CD4-positive, CD25-positive, alpha-beta regulatory T cell (primary cell): ENCODE data around the gene ASTN2. TPM values are rescaled to one million over a fixed set of nuclear protein-coding genes. Genes with fewer than 3 reads are reported as not detected.

Source experiments
- ATAC-seq, 2 donors: fragments of 150-1000 bp; cut with Tn5 transposase; one replicate each; pipeline ENCODE4 v1.10.0; 2021; ENCODE audit warnings: low read depth in 2 of 2, moderate number of reproducible peaks in 2 of 2, moderate library complexity in 1 of 2
- DNase-seq, 3 donors: peaks; one replicate each; pipeline versions ENCODE4 v3.0.0 to v3.0.0-alpha.2; 2012 to 2022; ENCODE audit warnings: mixed read lengths in 1 of 3
- H3K27ac ChIP-seq: one replicate; pipeline ENCODE4 v1.7.0; 2013; ENCODE audit warnings: mild to moderate bottlenecking, low read length; ENCODE audit not compliant: insufficient read depth, poor library complexity, severe bottlenecking
- H3K27me3 ChIP-seq: one replicate; pipeline ENCODE4 v1.7.0; 2013; ENCODE audit warnings: low read length; ENCODE audit not compliant: control insufficient read depth, insufficient read depth
- H3K36me3 ChIP-seq: one replicate; pipeline ENCODE4 v1.7.0; 2013; ENCODE audit warnings: mild to moderate bottlenecking, low read length, moderate library complexity; ENCODE audit not compliant: control insufficient read depth, insufficient read depth
- H3K4me1 ChIP-seq: 2 replicates; pipeline ENCODE4 v1.7.0; 2013; ENCODE audit warnings: mild to moderate bottlenecking, low read length; ENCODE audit not compliant: insufficient read depth, control insufficient read depth, poor library complexity, severe bottlenecking
- H3K4me3 ChIP-seq: one replicate; pipeline ENCODE4 v1.7.0; 2013; ENCODE audit warnings: low read depth, mild to moderate bottlenecking, low read length, moderate library complexity
- H3K9me3 ChIP-seq, 2 experiments: 1 replicate in 1 of 2; 2 replicates in 1 of 2; pipeline ENCODE4 v1.7.0; 2013; ENCODE audit warnings: low read length in 2 of 2, mild to moderate bottlenecking in 1 of 2, moderate library complexity in 1 of 2; ENCODE audit not compliant: control insufficient read depth in 2 of 2
- H3K27ac Mint-ChIP-seq, 3 donors: one replicate each; pipeline ENCODE4 v1.8.0; 2020 to 2022; ENCODE audit warnings: mild to moderate bottlenecking in 3 of 3, mixed read lengths in 3 of 3, moderate library complexity in 2 of 3
- H3K27me3 Mint-ChIP-seq: one replicate; pipeline ENCODE4 v1.8.0; 2022; ENCODE audit warnings: mild to moderate bottlenecking, mixed read lengths
- H3K36me3 Mint-ChIP-seq: one replicate; pipeline ENCODE4 v1.8.0; 2020; ENCODE audit warnings: mixed read lengths
- H3K4me1 Mint-ChIP-seq, 4 donors: one replicate each; pipeline ENCODE4 v1.8.0; 2020 to 2022; ENCODE audit warnings: mixed read lengths in 4 of 4, mild to moderate bottlenecking in 1 of 4
- H3K4me3 Mint-ChIP-seq, 4 donors: one replicate each; pipeline ENCODE4 v1.8.0; 2020 to 2022; ENCODE audit warnings: mild to moderate bottlenecking in 4 of 4, mixed read lengths in 4 of 4, moderate library complexity in 3 of 4
- H3K9me3 Mint-ChIP-seq, 7 donors: one replicate each; pipeline ENCODE4 v1.8.0; 2020 to 2022; ENCODE audit warnings: mixed read lengths in 7 of 7, mild to moderate bottlenecking in 3 of 7, moderate library complexity in 2 of 7
- polyA plus RNA-seq, 4 donors: library from polyadenylated mRNA; unstranded; fragments of 300-500 nt; fragmentation: Illumina TruSeq; gene quantifications; one replicate each; pipeline ENCODE4 v1.2.3, GENCODE V29; 2021
- total RNA-seq: library from RNA; stranded (reverse); gene quantifications from one replicate; pipeline ENCODE4 v1.2.3, GENCODE V29; 2022

ASTN2 gene
- total and polyA plus RNA-seq, 5 donors from 2014 or later = 5.0 to 9.9 (median 7.4) TPM

- Histone ChIP-seq H3K4me1 (no peaks in the 10 kb centered on the region), H3K9me3 (no peaks in the 10 kb centered on the region), H3K36me3 (no peaks in the 10 kb centered on the region), H3K27me3 (no peaks in the 10 kb centered on the region), H3K4me3 (no peak overlapping the region), H3K27ac (no peak overlapping the region)
- Mint-ChIP-seq H3K36me3 (no peaks in the 10 kb centered on the region), H3K9me3 (peaks cover 1 to 8% (median 4%) of the 10 kb centered on the region in 7 donors), H3K27me3 (no peaks in the 10 kb centered on the region), H3K27ac (no peak overlapping the region), H3K4me1 (peaks cover 0 to 2% (median 0%) of the 10 kb centered on the region in 4 donors), H3K4me3 (no peak overlapping the region)
- ATAC-seq = no peak
- DNase-seq = no peak
Observed at GRCh38 chr9:117253261-117253660, 161.6 kb downstream of the ASTN2 start.

GRCh38 chr9:117250610-117251215 is 164.1 kb downstream of the ASTN2 start:
- no peaks in the 10 kb centered on the region for H3K36me3 Mint-ChIP-seq
- H3K4me1 Mint-ChIP-seq = peaks cover 0 to 2% (median 0%) of the 10 kb centered on the region in 4 donors
- H3K27ac Mint-ChIP-seq = no peak overlapping the region
- Histone ChIP-seq H3K27me3 (no peaks in the 10 kb centered on the region), H3K4me3 (no peak overlapping the region), H3K36me3 (no peaks in the 10 kb centered on the region), H3K4me1 (no peaks in the 10 kb centered on the region), H3K9me3 (no peaks in the 10 kb centered on the region), H3K27ac (no peak overlapping the region)
- DNase-seq (no peak), ATAC-seq (no peak)
- no peaks in the 10 kb centered on the region for H3K27me3 Mint-ChIP-seq
- H3K4me3 Mint-ChIP-seq = no peak overlapping the region
- peaks cover 1 to 6% (median 4%) of the 10 kb centered on the region in 7 donors for H3K9me3 Mint-ChIP-seq

- no peak for ATAC-seq
- Histone ChIP-seq H3K4me3 (no peak overlapping the region), H3K27ac (no peak overlapping the region), H3K36me3 (no peaks in the 10 kb centered on the region), H3K27me3 (no peaks in the 10 kb centered on the region), H3K9me3 (no peaks in the 10 kb centered on the region), H3K4me1 (no peaks in the 10 kb centered on the region)
- no peak overlapping the region for H3K27ac Mint-ChIP-seq
- no peaks in the 10 kb centered on the region for H3K36me3 Mint-ChIP-seq
- H3K4me1 Mint-ChIP-seq = peaks cover 0 to 2% (median 0%) of the 10 kb centered on the region in 4 donors
- no peaks in the 10 kb centered on the region for H3K27me3 Mint-ChIP-seq
- peaks cover 0 to 5% (median 3%) of the 10 kb centered on the region in 7 donors for H3K9me3 Mint-ChIP-seq
- DNase-seq = no peak
- H3K4me3 Mint-ChIP-seq = no peak overlapping the region
Observed at GRCh38 chr9:117249799-117250198, 165.1 kb downstream of the ASTN2 start.

GRCh38 chr9:117247266-117247665 is 167.6 kb downstream of the ASTN2 start:
- Mint-ChIP-seq H3K27ac (no peak overlapping the region), H3K27me3 (no peaks in the 10 kb centered on the region), H3K4me1 (peaks cover 0 to 2% (median 0%) of the 10 kb centered on the region in 4 donors), H3K4me3 (no peak overlapping the region), H3K36me3 (no peaks in the 10 kb centered on the region), H3K9me3 (peaks cover 0 to 6% (median 3%) of the 10 kb centered on the region in 7 donors)
- DNase-seq (no peak), ATAC-seq (no peak)
- H3K9me3 ChIP-seq = no peaks in the 10 kb centered on the region
- no peak overlapping the region for H3K27ac ChIP-seq
- H3K36me3 ChIP-seq = no peaks in the 10 kb centered on the region
- no peaks in the 10 kb centered on the region for H3K4me1 ChIP-seq
- no peak overlapping the region for H3K4me3 ChIP-seq
- H3K27me3 ChIP-seq = no peaks in the 10 kb centered on the region

GRCh38 chr9:117245175-117245829 is 169.6 kb downstream of the ASTN2 start:
- peaks cover 0 to 7% (median 2%) of the 10 kb centered on the region in 7 donors for H3K9me3 Mint-ChIP-seq
- Histone ChIP-seq H3K9me3 (no peaks in the 10 kb centered on the region), H3K36me3 (no peaks in the 10 kb centered on the region), H3K4me3 (no peak overlapping the region), H3K27me3 (no peaks in the 10 kb centered on the region), H3K27ac (no peak overlapping the region), H3K4me1 (no peaks in the 10 kb centered on the region)
- peaks cover 0 to 2% (median 0%) of the 10 kb centered on the region in 4 donors for H3K4me1 Mint-ChIP-seq
- ATAC-seq (no peak), DNase-seq (no peak)
- H3K4me3 Mint-ChIP-seq = no peak overlapping the region
- H3K27ac Mint-ChIP-seq = no peak overlapping the region
- H3K27me3 Mint-ChIP-seq = no peaks in the 10 kb centered on the region
- H3K36me3 Mint-ChIP-seq = no peaks in the 10 kb centered on the region

- Histone ChIP-seq H3K4me3 (no peak overlapping the region), H3K9me3 (no peaks in the 10 kb centered on the region), H3K36me3 (no peaks in the 10 kb centered on the region), H3K27me3 (no peaks in the 10 kb centered on the region), H3K4me1 (no peaks in the 10 kb centered on the region), H3K27ac (no peak overlapping the region)
- no peak overlapping the region for H3K4me3 Mint-ChIP-seq
- ATAC-seq (no peak), DNase-seq (no peak)
- H3K27me3 Mint-ChIP-seq = no peaks in the 10 kb centered on the region
- H3K27ac Mint-ChIP-seq = no peak overlapping the region
- no peaks in the 10 kb centered on the region for H3K36me3 Mint-ChIP-seq
- peaks cover 0 to 6% (median 2%) of the 10 kb centered on the region in 7 donors for H3K9me3 Mint-ChIP-seq
- H3K4me1 Mint-ChIP-seq = no peaks in the 10 kb centered on the region
Observed at GRCh38 chr9:117242082-117242481, 172.8 kb downstream of the ASTN2 start.

- H3K9me3 Mint-ChIP-seq = peaks cover 0 to 9% (median 3%) of the 10 kb centered on the region in 7 donors
- no peak overlapping the region for H3K4me3 ChIP-seq
Observed at GRCh38 chr9:117239428-117239827, 175.4 kb downstream of the ASTN2 start.

GRCh38 chr9:117234103-117234502 is 180.8 kb downstream of the ASTN2 start:
- Histone ChIP-seq H3K27ac (no peak overlapping the region), H3K36me3 (no peaks in the 10 kb centered on the region), H3K4me1 (no peaks in the 10 kb centered on the region), H3K9me3 (no peaks in the 10 kb centered on the region), H3K4me3 (no peak overlapping the region), H3K27me3 (no peaks in the 10 kb centered on the region)
- ATAC-seq = no peak
- Mint-ChIP-seq H3K27me3 (no peaks in the 10 kb centered on the region), H3K27ac (no peak overlapping the region), H3K36me3 (no peaks in the 10 kb centered on the region), H3K4me1 (no peaks in the 10 kb centered on the region), H3K9me3 (peaks cover 0 to 6% (median 1%) of the 10 kb centered on the region in 7 donors), H3K4me3 (no peak overlapping the region)
- no peak for DNase-seq

More at GRCh38 chr9:117239428-117239827, 175.4 kb downstream of the ASTN2 start:
- Histone ChIP-seq H3K27me3 (no peaks in the 10 kb centered on the region), H3K9me3 (no peaks in the 10 kb centered on the region), H3K4me1 (no peaks in the 10 kb centered on the region), H3K36me3 (no peaks in the 10 kb centered on the region), H3K27ac (no peak overlapping the region)
- H3K4me3 Mint-ChIP-seq = no peak overlapping the region
- H3K4me1 Mint-ChIP-seq = no peaks in the 10 kb centered on the region
- H3K27me3 Mint-ChIP-seq = no peaks in the 10 kb centered on the region
- H3K27ac Mint-ChIP-seq = no peak overlapping the region
- H3K36me3 Mint-ChIP-seq = no peaks in the 10 kb centered on the region
- DNase-seq = no peak
- no peak for ATAC-seq
